ENCODE results near the gene CALML3. TPM values are rescaled to one million over a fixed set of nuclear protein-coding genes. Genes with fewer than 3 reads are reported as not detected.
A peak's percentile ranks its signal among the peaks of the same experiment; 100 is the strongest.

CALML3 gene
- total RNA-seq, 1 donor from 2014 or later: not detected

DNA sequence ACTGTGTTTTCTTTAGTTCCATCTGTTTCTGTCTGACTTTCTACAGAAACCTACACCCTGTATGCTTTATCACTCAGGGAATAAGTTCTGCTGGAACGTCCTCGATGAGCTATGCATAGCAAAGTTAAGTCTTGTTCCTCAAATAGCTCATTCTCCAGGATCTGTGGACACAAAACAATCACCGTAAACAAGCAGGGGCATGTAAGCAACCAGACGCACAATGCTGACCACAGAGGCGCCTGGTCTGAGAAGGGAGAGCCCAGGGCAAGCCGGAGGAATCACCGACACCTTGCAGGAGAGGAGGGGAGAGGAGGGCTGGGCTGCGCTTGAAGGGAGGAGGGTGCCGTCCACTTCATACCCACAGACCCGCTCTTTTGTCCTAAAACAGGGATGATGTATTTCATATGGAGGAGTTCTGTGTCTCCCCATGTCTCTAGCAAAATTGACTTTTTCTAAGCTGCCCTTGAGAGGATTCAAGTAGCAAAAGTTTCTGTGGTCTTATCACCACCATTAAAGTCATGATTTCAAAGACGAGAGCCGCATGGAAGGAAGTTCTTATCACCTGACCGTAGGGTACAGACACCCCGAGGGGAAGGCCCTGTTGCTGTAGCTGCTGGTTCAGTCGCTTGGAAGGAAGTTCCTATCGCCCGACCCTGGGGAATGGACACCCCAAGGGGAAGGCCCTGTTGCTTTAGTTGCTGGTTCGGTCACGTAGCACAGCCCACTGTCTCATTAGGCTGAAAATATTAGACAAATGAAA, 14.3 kb downstream of the CALML3 start:
- no peak for DNase-seq (ENCODE audit: low read depth)

DNA sequence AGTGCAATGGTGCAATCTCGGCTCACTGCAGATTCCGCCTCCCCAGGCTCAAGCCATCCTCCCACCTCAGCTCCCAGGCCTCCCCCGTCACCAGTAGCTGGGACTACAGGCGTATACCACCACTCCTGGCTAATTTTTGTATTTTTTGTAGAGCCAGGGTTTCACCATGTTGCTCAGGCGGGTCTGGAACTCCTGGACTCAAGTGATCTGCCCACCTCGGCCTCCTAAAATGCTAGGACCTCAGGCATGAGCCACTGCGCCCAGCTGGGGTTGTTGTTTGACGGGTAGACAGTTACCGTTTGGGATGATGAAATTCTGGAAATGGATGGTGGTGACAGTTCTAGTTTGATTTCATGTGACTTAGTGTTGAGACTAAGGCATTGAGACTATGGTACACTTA, 15.3 kb downstream of the CALML3 start:
- no peak for DNase-seq (ENCODE audit: low read depth)

DNA sequence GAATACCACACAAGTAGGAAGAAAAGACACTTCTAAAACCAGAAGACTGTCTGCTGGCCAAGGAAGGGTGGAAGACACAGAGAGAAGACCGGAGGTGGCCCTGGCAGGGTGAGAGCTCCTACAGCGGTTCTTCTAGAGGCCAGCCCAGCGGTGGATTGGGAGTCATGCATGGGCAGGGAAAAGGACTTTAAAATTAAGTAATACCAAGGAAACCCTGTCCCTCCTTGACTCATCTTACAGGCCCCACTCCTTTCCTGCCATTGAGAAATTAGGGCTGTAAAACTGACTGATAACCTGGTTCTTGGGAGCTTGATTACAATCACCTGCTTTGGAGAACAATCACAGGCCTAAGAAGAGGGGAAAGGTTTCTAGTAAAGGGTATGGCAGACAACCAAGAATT, 16.1 kb downstream of the CALML3 start:
- DNase-seq (ENCODE audit: low read depth): no peak

DNA sequence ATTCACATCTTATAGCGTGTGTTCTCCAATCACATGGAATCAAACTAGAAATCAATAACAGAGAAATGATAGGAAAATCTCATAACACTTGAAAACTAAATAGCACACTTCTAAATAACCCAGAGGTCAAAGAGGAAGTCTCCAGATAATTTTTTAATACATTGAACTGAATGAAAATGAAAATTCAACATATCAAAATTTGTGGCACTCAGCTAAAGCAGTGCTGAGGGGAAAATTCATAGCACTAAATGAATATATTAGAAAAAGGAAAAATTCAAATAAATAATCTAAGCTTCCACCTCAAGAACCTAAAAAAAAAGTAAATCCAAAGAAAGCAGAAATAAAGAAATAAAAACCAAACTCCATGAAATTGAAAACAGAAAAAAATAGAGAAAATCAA, 17.3 kb downstream of the CALML3 start:
- DNase-seq (ENCODE audit: low read depth): no peak

DNA sequence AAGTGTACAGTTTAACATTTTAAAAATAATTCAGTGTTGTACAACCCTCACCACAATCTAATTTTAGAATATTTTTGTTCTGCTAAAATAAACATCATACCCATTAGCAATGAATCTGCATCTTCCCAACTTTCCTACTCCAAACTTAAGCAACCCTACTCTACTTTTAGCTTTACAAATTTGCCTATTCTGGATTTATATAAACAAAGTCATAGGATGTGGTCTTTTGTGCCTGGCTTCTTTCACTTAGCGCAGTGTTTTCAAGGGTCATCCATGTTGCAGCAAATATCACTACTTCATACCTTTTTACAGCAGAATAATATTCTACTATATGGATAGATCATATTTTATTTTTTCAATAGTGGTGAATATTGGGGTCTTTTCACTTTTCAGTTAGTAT, 18.9 kb downstream of the CALML3 start:
- no peak for DNase-seq (ENCODE audit: low read depth)

DNA sequence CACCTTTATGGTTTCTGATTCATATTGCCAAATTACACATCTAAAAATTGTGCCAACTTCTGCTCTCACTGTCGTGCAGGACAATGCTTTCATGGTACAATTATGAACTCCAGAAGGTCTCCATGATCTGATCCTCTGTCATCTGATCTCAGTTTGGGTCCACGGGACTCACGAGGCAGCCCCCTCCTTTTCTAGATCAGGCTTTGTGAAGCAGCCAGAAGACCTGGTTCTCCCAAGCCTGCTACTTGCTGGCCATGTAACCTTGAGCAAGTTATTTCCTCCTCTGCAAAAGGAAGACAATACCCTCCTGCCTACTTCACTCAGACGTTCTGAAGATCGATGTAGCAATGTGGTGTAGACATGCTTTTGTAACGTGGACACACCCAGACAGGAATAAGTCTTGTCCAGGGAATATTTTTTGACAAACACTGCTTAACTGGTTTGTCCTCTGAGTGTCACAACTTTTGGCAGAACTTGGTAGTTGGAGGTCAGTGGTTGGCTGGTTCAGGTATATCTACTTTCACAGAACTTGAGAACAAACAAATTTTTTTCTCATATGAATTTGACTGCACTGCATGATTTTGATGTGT, 19.6 kb downstream of the CALML3 start:
- no peak for DNase-seq (ENCODE audit: low read depth)

DNA sequence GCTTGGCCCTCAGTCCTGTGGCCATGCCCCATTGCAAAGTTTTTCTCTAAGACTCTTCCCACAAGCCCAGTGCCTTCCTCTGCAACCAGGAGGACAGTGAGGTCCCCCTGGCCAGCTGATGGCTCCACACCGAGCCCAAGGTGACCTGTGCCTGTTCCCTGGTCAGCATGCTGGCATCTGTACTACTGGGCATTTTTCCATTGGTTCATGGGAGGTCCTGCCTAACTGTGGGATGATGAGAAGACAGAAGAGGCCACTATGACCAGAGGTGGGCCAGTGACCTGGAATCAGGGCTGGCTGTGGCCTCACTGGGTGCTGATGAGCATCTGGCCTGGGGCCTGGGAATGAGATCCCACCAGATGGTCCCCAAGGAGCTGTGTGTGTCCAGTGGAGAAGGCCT, 20.2 kb downstream of the CALML3 start:
- DNase-seq (ENCODE audit: low read depth): no peak

DNA sequence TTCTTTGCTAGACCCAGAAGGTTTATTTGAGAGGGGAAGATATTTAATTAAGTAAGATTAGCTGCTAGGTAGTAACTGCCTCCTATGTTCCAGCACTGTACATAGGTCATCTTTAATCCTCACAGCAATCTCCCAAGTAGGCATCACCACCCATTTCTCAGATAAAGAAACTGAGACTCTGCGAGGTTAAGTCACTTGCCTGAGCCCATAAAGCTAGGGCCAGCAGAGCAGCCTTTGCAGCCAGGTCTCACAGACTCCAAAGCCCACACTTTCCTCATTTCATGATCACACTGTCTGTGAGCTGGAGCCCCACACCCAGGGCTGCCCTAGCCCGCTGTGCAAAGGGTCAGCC, 20.6 kb downstream of the CALML3 start:
- no peak for DNase-seq (ENCODE audit: low read depth)

DNA sequence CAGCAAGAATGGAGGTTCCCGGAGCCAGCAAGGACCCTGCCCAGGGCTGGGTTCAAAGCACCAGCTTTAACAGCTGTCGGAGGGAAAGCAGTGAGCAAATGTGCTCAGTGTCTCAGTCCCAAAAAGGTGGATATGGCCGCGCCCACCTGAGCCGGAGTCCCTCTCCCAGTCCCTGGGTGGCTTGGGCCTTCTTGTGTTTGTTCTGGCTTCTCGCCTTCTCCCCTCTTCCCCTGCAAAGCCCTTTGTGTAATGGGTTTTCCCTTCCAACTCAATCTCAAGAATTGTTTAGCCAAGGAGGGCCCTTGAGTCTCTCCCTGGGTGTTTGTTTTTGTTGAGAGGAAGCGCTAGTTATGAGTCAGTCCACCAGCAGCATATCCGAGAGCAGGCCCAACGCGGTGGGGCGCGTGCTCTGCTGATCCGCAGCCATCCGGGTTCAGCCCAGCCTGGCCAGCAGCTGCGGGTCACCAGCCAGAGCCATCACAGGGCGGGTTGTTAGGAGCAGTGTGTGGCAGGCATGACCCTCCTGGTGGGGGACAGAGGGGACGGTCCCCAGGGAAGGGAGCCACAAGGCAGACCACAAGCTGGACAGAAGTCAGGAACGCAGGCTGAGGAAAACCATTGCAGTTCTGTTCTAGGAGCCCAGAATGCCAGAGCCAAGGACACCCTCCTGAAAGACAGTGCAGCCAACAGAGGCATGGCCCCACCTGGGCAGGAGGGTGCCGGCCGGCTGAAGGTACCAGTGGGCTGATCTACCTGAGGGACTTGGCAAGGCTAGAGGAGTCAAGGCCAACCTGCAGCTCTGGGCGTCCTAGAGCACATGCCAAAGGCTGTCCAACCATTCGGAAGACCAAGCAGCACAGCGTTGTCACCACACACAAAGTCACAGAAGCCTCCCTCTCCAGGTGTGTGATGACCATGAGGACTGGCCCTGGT, 21.3 kb downstream of the CALML3 start:
- DNase-seq (ENCODE audit: low read depth): peak; percentile 81

DNA sequence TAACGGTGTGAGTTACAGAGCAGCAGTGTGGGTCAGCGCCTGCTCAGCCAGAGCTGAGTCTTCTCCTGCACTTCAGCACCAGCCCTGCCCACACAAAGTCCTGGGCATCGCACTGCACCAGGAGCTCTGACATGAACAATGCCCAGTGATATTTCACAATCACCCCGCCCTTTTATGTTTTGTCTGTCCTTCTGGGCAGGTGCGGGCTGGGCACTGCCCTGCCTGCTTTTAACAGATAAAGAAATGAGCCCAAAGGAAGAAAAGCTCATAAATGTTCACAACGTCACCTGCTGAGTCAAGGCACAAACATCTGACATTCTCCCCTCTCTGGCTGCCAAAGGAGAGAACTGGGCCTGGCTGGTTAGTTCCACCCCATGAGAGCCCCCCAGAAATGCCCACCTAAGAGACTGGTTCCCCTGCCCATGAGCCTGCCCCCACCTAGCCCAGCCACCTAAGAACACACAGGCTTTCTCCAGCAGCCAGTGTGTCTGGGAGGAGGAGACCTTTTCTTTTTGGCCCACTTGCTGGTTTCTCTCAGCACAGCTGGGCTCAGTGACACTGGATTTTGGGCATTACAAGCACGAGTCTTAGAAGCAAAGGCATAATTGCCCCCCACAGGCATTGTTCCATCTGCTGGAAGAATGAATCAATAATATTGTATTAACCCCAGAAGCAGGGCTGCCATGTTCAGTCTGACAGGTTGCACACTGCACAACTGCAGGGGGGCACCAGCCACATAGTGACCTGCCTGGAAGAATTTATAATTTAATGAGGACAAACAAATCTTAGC, 22.3 kb downstream of the CALML3 start:
- peak; percentile 86 for DNase-seq (ENCODE audit: low read depth)

DNA sequence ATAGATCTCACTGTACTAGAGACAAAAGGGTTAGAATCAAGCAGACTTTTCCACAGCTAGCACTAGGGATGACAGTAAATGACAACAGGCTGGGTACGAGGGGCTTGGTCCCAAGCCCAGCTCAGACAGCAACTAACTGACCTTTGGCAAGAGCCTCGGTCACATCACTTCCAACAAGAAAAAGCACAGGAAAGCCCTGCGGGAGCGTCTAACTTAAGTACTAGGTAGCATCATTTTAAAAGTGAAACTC, 22.8 kb downstream of the CALML3 start:
- no peak for DNase-seq (ENCODE audit: low read depth)

DNA sequence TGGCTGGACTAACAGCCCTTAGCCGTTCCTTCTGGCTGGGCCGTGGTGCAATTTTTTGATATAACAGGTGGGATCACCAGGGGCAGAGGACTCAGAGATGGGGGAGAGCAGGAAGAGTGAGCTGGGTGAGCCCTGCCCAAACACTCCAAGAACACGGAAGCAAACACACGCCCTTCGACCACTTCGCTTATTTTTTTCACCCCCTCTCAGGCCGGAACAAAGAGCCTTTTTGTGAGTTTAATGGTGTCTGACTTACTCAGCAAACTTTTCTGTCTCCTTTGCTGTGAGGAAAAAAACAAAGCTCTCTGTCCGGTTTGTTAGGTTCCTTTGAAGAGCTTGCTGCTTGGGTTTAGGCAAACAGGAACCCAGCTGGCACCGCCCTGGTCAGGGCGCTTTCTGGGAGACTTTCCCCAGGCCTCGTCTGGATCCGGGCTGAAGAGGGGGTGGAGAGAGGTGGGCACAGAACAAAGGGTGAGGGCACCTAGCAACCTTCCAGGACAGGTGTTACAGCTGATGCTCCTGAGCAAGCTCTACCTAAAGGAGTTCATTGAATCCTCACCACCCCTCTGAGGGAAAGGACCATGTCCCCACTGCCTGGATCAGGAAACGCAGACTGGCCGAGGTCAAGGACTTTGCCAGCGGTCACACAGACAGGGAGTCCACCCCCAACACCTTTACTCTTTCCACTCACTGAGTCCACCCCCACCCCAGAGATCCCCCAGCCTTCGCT, 23.3 kb downstream of the CALML3 start:
- DNase-seq (ENCODE audit: low read depth): peak; percentile 78

DNA sequence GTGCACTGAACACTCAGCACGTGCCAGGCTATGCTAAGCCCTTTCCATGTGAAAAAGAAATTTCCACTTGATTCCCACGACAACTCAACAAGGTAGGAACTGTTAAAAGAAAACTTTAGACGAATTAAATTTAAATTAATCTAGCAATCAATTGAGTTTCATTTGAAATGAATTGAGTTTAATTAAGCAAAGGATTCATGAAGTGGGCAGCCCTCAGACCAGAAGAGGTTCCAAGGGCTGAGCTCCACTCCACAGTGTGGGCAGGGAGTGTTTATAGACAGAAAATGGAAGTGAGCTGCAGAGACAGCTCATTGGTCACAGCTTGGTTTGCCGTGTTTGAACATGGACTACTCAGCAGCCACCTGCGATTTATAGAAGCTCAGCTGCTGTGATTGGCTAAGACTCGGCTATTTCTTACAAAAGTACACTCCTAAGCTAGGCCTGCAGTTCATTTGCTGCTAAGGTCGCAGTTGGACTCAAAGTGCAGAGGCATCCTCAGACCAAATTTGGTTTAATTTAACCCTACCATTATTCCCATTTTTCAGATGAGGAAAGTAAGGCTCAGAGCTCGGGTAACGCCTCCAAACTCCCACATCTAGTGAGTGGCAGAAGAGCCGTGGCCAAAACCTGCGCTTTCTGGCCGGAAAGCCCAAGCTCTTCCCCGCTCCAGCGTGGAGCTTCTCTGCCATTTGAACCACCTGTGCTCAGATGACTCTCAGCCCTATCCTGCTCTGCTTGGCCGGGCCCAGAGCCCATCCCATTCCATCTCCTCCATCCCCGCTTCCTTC, 24.9 kb downstream of the CALML3 start:
- no peak for DNase-seq (ENCODE audit: low read depth)

DNA sequence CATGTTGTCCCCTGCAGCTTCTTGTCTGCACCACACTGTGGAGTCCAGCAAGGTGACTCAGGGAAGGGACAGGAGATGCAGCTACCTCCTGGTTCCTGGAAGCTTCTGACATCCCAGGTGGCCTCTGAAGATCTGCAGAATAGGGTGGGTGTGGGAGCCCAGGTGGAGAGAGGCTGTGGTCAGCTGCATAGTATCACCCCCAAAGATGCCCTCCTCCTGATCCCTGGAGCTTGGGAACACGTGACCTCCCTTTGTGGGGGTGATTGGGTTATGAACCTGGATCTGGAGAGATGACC, 25.4 kb downstream of the CALML3 start:
- no peak for DNase-seq (ENCODE audit: low read depth)

DNA sequence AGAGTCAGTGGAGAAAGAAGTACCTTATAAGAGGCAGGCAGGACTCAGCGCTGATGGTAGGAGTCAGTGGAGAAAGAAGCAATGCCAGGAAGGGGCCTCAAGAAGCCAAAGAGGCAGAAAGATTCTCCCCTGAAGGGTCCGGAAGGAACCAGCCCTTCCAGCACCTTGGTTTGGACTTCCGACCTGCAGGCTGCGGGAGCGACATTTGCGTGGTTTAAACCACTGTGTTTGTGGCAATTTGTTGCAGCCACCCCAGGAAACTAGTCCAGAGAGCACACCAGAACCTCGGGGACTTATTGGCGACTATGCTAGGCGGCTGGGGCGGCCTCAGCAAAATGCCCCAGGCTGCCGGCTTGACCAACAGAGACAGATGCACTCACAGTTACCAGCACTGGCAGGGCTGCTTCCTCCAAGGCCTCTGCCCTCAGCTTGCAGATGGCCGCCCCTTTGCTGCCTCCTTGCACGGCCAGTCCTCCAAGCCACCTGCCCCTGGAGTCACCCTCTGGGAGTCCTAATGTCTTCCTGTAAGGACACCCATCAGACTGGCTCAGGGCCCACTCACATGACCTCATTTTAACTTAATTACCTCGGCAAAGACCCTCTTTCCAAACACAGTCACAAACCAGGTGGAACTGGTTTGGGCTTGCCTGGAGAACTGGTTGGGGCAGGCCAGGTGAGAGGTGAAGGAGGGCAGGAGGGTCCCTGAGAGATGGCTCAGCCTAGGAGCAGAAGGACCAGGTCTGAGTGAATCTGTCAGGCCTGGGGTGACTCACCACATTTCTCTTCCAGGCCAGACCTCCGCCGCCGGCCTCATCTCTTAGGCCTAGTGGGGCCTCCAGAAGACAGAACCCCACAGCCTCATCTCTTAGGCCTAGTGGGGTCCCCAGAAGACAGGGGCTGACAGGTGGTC, 26.1 kb downstream of the CALML3 start:
- peak; percentile 40 for DNase-seq (ENCODE audit: low read depth)

DNA sequence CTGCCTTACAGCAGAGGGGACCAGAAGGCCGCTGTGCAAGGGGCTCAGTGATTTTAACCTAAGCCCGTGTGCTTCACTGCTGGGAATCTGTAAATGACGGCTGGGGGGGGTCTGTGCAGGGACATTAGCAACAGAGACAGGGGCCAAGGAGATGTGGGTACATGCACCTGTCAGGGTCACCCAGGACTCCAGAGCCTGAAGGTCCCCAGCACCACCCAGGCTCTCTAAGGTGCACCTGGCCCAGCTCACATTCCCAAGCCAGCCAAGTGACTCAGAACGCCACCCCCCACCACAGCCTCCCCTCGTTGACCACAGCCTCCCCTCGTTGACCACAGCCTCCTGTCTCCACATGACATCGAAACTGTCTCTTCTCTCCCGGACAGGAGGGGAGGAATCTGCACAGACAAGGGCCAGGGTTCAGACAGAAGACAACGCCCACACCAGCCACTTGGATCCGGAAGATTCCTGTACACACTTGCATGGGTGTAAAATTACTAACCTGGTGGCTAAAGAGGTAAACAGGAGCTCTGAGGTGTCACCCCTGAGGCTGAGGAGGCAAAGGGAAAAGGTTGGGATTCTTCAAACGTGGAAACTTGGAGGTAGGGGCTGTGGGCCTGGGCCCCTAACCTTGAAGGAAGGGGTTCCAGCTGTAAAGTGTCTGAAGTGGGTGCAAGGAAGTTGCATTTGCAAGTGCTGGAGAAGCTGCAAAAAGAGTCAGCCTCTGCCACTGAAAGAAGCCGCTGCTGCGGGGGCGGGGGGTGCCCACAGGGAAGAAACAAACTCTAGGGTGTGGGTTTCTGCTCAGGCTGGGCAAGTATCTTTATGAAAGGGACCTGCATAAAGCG, 27.0 kb downstream of the CALML3 start:
- DNase-seq (ENCODE audit: low read depth): peak; percentile 81

DNA sequence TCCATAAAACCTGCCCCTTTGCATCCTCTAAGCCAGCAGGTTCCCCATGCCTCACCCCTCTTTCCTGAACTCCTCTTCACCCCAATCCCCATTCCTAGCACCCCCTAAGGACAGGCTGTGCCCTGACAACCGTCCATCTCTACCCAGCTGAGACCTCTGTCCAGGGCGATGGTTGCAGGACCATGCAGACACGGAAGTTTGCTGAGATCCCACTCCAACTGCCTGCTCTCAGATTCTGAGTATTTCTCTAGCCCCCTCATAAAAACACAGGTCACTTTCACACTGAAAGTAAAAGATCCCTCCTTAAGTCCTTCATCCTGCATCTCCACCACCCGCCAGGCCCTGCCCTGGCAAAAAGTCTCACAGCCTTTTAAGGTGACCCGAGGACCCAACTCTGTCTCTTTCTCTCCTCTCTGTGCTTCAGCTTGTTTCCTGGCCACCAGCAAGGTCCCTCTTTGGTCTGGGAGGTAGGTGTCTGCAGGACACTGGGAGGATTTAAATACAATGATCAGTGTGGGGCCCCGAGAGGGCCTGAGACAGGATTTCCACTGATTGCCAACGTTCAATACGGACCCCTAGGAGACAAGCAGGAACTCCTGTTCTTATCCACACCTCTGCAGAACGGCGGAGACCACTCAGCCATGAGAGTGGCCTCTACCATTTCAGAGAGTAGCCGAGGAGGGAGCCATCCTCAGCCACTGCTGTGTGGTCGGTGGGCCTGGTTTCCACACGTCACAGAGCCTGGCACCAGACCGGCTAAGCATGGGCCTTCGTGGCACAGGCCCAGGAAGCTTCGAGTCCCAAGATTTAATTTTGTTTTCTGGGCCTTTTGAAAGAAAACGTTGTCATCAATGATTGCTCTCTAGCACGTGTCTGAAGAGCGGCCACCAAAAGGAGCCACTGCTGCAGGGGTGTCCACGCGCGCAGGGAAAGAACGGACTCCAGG, 27.9 kb downstream of the CALML3 start:
- no peak for DNase-seq (ENCODE audit: low read depth)
